GM12878 (cell line): ENCODE data around the gene POLK. TPM values are rescaled to one million over a fixed set of nuclear protein-coding genes. Genes with fewer than 3 reads are reported as not detected.

Experiments
- ATAC-seq: fragments of 200-7000 bp; cut with Tn5 transposase; 3 replicates; pipeline ENCODE4 v1.9.1; 2020; ENCODE audit warnings: mild to moderate bottlenecking, moderate library complexity
- BruUV-seq: library from RNA; stranded (reverse); fragments of 400-500 nt; replicated peaks from 2 replicates; lab custom pipeline; 2021; lab: Mats Ljungman, UMichigan
- CTCF ChIA-PET: fragments of 300-600 bp; sonication (Branson Sonifier 250); formaldehyde crosslinking; extraction: SDS; loops from one replicate; lab custom pipeline; 2021; ENCODE audit warnings: inconsistent platforms; lab: Yijun Ruan, JAX
- POLR2A ChIA-PET: fragments of 350-600 bp; formaldehyde crosslinking; extraction: SDS; loops from one replicate; lab custom pipeline; 2021; ENCODE audit warnings: inconsistent platforms; lab: Charles Lee
- RAD21 ChIA-PET: fragments of 300-600 bp; sonication (Branson Sonifier 250); formaldehyde crosslinking; loops from one replicate; lab custom pipeline; 2023; ENCODE audit warnings: antibody characterized with exemption; ENCODE audit not compliant: unreplicated experiment; lab: Charles Lee
- SMC1A ChIA-PET: fragments of 300-600 bp; sonication (Branson Sonifier 250); formaldehyde crosslinking; loops from one replicate; lab custom pipeline; 2023; ENCODE audit not compliant: unreplicated experiment, uncharacterized antibody; lab: Charles Lee
- DNase-seq: peaks from one replicate; pipeline ENCODE4 v3.0.0-alpha.2; 2011; ENCODE audit warnings: low read depth, low spot score
- FAIRE-seq: peaks from 3 replicates; lab custom pipeline; 2011; peaks lifted over from hg19 to GRCh38; lab: Jason Lieb, UNC
- H2AFZ ChIP-seq: 2 replicates; pipeline ENCODE4 v1.6.0; 2011; ENCODE audit warnings: low read depth, low read length, control low read depth; ENCODE audit not compliant: control insufficient read depth
- H3K27ac ChIP-seq: 2 replicates; pipeline ENCODE4 v1.5.1; 2011; ENCODE audit warnings: control low read depth; ENCODE audit not compliant: control insufficient read depth, insufficient read depth
- H3K27me3 ChIP-seq, 2 experiments: replicated peaks in 1 of 2; 2 replicates each; pipeline versions ENCODE4 v1.6.0 to v1.6.1; 2011; ENCODE audit warnings: low read length in 1 of 2; ENCODE audit not compliant: control insufficient read depth in 2 of 2, insufficient read depth in 2 of 2
- H3K36me3 ChIP-seq, 2 experiments: 2 replicates each; pipeline ENCODE4 v1.5.1; 2011; ENCODE audit warnings: low read length in 1 of 2; ENCODE audit not compliant: control insufficient read depth in 2 of 2, insufficient read depth in 2 of 2
- H3K4me1 ChIP-seq: 2 replicates; pipeline ENCODE4 v1.6.1; 2011; ENCODE audit warnings: mild to moderate bottlenecking, low read length, moderate library complexity, mixed read lengths; ENCODE audit not compliant: control insufficient read depth, insufficient read depth
- H3K4me2 ChIP-seq: 2 replicates; pipeline ENCODE4 v1.6.0; 2011; ENCODE audit warnings: control low read depth; ENCODE audit not compliant: control insufficient read depth, insufficient read depth
- H3K4me3 ChIP-seq: fragments of 200-600 bp; sonication (generic); 2 replicates; pipeline ENCODE4 v1.5.1; 2016
- H3K79me2 ChIP-seq: 2 replicates; pipeline ENCODE4 v1.6.0; 2011; ENCODE audit warnings: low read length; ENCODE audit not compliant: control insufficient read depth, insufficient read depth
- H3K9ac ChIP-seq: 2 replicates; pipeline ENCODE4 v1.8.0; 2011; ENCODE audit warnings: low read length, control low read depth, mixed read lengths; ENCODE audit not compliant: control insufficient read depth, insufficient read depth
- H3K9me3 ChIP-seq: replicated peaks from 3 replicates; pipeline ENCODE4 v1.5.1; 2011; ENCODE audit warnings: mild to moderate bottlenecking, low read length; ENCODE audit not compliant: control insufficient read depth, insufficient read depth
- H4K20me1 ChIP-seq: 2 replicates; pipeline ENCODE4 v1.6.0; 2011; ENCODE audit not compliant: control insufficient read depth, insufficient read depth
- CBFB ChIP-seq: IDR thresholded peaks from 2 replicates; pipeline ENCODE4 v1.6.1; 2016; ENCODE audit warnings: antibody characterized with exemption, low read depth
- CBX3 ChIP-seq: fragments of 200-600 bp; sonication (generic); IDR thresholded peaks from 2 replicates; pipeline ENCODE4 v1.6.1; 2016; ENCODE audit warnings: low read depth, borderline replicate concordance
- CHD2 ChIP-seq: IDR thresholded peaks from 2 replicates; pipeline ENCODE4 v1.6.1; 2011; ENCODE audit warnings: low read depth, low read length, improper control_type of control experiment, borderline replicate concordance
- MTA2 ChIP-seq: fragments of 450-650 bp; IDR thresholded peaks from 2 replicates; pipeline ENCODE4 v1.6.1; 2016; ENCODE audit warnings: low read depth, mild to moderate bottlenecking, moderate library complexity
- NRF1 ChIP-seq: conservative IDR thresholded peaks from 2 replicates; pipeline ENCODE4 v1.6.1; 2011; ENCODE audit warnings: mild to moderate bottlenecking, low read depth, low read length, improper control_type of control experiment
- POLR2AphosphoS2 ChIP-seq: IDR thresholded peaks from 2 replicates; pipeline ENCODE4 v1.6.1; 2011; ENCODE audit warnings: low read depth, mild to moderate bottlenecking, low read length, improper control_type of control experiment, moderate library complexity
- TCF7 ChIP-seq: IDR thresholded peaks from 2 replicates; pipeline ENCODE4 v1.6.1; 2014; ENCODE audit warnings: antibody characterized with exemption, borderline replicate concordance
- ZNF24 ChIP-seq: fragments of 450-650 bp; IDR thresholded peaks from 2 replicates; pipeline ENCODE4 v1.6.1; 2017; ENCODE audit warnings: antibody characterized with exemption, mild to moderate bottlenecking
- ZZZ3 ChIP-seq: IDR thresholded peaks from 2 replicates; pipeline ENCODE4 v1.6.1; 2011; ENCODE audit warnings: low read depth; ENCODE audit not compliant: control insufficient read depth, insufficient read length
- WGBS: methylation state at CpG from one replicate; pipeline ENCODE4 v1.1.6; 2016; ENCODE audit warnings: low lambda C conversion rate; ENCODE audit not compliant: insufficient replicate concordance, insufficient coverage; ENCODE audit errors: missing lambda C conversion rate; 5-methylcytosine and 5-hydroxymethylcytosine counted together
- in situ Hi-C: fragments of 300-500 bp; cut with MboI; formaldehyde crosslinking; loops from 9 replicates; pipeline ENCODE4 v1.14.3; 2018; ENCODE audit warnings: mixed read lengths
- intact Hi-C: fragments of 100-400 bp; cut with micrococcal nuclease; formaldehyde crosslinking; loops from one replicate; pipeline ENCODE4 v1.14.2; 2022; ENCODE audit not compliant: unreplicated experiment
- polyA plus RNA-seq, 11 experiments: library from polyadenylated mRNA; depleted of rRNA in 4 of 11; unstranded in 6 of 11; stranded (reverse) in 5 of 11; fragments of >200 nt; fragmentation: Nextera tagmentation in 4 of 11; fragmentation: Illumina TruSeq in 1 of 11; extraction: Ambion mirVana in 4 of 11; extraction: Trizol in 1 of 11; gene quantifications; 1 replicate in 1 of 11; 2 replicates in 10 of 11; pipeline versions ENCODE4 v1.2.1 to v1.2.3, GENCODE V29; 2011 to 2016; ENCODE audit warnings: inconsistent platforms in 2 of 11, missing spikeins in 2 of 11, low read depth in 1 of 11
- total RNA-seq, 4 experiments: library from RNA; depleted of rRNA in 3 of 4; stranded (reverse); fragments of >200 nt in 3 of 4; fragmentation: Illumina TruSeq in 1 of 4; extraction: Trizol in 1 of 4; gene quantifications; 2 replicates each; pipeline versions ENCODE4 v1.2.1 to v1.2.3, GENCODE V29; 2013 to 2021
- TF ChIP-seq, protein P1 (sequence below): IDR thresholded peaks from 2 replicates; pipeline ENCODE4 v1.6.1; 2012; ENCODE audit warnings: mild to moderate bottlenecking, low read depth, low read length
- TF ChIP-seq, protein P2 (sequence below): fragments of 450-650 bp; formaldehyde crosslinking; IDR thresholded peaks from 2 replicates; pipeline ENCODE4 v1.4.0; 2020; ENCODE audit warnings: mild to moderate bottlenecking, moderate library complexity
- TF ChIP-seq, protein P3 (sequence below): IDR thresholded peaks from 2 replicates; pipeline ENCODE4 v1.6.1; 2011; ENCODE audit warnings: borderline replicate concordance, low read depth, mild to moderate bottlenecking, moderate library complexity, low read length; ENCODE audit not compliant: insufficient read depth, poor library complexity, severe bottlenecking
- TF ChIP-seq, protein P4 (sequence below): IDR thresholded peaks from 2 replicates; pipeline ENCODE4 v1.6.1; 2012; ENCODE audit warnings: low read depth, low read length, improper control_type of control experiment

POLK gene
- total and polyA plus RNA-seq, 10 of the 15 experiments (the other 5 are each of a cell fraction or from before 2014, with no cell fraction given): 10.4 to 47.6 (median 29.0) TPM

DNA sequence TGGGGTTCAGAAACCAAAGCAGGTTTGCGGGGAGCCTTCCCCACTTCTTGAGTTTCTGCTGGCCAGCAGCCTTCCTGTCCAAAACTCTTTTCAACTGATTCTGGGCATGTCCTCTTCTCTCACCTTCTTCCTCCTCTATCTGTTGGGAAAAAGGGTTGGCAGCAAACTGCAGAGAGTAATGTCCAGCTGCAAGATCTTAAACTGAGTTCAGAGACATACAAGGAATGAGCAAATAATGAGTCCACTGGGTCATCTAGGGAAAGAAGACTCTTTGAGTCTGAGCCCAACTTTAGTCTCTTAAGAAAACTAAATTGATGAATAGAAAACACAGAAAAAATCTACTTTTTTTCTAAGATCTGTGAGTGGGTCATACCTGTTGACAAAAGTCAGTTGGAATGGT, 116.1 kb downstream of the POLK start (continued):
- TF ChIP-seq, protein P1, sequence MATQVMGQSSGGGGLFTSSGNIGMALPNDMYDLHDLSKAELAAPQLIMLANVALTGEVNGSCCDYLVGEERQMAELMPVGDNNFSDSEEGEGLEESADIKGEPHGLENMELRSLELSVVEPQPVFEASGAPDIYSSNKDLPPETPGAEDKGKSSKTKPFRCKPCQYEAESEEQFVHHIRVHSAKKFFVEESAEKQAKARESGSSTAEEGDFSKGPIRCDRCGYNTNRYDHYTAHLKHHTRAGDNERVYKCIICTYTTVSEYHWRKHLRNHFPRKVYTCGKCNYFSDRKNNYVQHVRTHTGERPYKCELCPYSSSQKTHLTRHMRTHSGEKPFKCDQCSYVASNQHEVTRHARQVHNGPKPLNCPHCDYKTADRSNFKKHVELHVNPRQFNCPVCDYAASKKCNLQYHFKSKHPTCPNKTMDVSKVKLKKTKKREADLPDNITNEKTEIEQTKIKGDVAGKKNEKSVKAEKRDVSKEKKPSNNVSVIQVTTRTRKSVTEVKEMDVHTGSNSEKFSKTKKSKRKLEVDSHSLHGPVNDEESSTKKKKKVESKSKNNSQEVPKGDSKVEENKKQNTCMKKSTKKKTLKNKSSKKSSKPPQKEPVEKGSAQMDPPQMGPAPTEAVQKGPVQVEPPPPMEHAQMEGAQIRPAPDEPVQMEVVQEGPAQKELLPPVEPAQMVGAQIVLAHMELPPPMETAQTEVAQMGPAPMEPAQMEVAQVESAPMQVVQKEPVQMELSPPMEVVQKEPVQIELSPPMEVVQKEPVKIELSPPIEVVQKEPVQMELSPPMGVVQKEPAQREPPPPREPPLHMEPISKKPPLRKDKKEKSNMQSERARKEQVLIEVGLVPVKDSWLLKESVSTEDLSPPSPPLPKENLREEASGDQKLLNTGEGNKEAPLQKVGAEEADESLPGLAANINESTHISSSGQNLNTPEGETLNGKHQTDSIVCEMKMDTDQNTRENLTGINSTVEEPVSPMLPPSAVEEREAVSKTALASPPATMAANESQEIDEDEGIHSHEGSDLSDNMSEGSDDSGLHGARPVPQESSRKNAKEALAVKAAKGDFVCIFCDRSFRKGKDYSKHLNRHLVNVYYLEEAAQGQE: no peak
- TF ChIP-seq CBFB: no peak
- no peak for TF ChIP-seq POLR2AphosphoS2
- no peak for TF ChIP-seq NRF1
- TF ChIP-seq, protein P2, sequence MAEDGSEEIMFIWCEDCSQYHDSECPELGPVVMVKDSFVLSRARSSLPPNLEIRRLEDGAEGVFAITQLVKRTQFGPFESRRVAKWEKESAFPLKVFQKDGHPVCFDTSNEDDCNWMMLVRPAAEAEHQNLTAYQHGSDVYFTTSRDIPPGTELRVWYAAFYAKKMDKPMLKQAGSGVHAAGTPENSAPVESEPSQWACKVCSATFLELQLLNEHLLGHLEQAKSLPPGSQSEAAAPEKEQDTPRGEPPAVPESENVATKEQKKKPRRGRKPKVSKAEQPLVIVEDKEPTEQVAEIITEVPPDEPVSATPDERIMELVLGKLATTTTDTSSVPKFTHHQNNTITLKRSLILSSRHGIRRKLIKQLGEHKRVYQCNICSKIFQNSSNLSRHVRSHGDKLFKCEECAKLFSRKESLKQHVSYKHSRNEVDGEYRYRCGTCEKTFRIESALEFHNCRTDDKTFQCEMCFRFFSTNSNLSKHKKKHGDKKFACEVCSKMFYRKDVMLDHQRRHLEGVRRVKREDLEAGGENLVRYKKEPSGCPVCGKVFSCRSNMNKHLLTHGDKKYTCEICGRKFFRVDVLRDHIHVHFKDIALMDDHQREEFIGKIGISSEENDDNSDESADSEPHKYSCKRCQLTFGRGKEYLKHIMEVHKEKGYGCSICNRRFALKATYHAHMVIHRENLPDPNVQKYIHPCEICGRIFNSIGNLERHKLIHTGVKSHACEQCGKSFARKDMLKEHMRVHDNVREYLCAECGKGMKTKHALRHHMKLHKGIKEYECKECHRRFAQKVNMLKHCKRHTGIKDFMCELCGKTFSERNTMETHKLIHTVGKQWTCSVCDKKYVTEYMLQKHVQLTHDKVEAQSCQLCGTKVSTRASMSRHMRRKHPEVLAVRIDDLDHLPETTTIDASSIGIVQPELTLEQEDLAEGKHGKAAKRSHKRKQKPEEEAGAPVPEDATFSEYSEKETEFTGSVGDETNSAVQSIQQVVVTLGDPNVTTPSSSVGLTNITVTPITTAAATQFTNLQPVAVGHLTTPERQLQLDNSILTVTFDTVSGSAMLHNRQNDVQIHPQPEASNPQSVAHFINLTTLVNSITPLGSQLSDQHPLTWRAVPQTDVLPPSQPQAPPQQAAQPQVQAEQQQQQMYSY (CRISPR knock-in tag): no peak

DNA sequence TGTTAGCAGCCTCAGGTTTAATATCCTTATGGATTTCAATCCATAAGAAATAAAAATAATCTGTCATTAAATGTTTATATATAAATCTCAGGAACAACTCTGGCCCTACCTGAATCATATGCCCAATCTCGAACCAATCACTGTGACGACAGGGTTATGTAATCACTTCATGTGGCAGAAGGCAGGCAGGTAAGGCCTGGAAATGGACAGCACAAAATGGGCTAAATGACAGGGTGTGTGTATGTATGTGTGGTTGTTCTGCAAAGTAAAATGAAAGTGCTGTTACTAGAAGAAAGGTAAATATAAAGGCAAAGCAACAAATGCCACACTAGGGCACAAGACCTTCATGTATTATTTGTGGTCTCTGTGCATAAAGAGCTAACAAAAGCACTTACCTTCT, 119.2 kb downstream of the POLK start:
- BruUV-seq: no TSS peak
- 95% methylated on average over 2 of the region's 2 CpGs for WGBS
- no peaks in the 10 kb centered on the region for H3K4me1 ChIP-seq
- H3K27ac ChIP-seq: no peak overlapping the region
- POLR2A ChIA-PET: interaction anchor here (0.9 kb wide), 1 partner anchor 231 kb away, joined by 3 read pairs; no protein-coding TSS in a partner anchor
- H3K4me3 ChIP-seq: no peak overlapping the region
- CTCF ChIA-PET: no interaction called here
- H3K36me3 ChIP-seq: no peaks in the 10 kb centered on the region
- intact Hi-C loops: no loop called here
- FAIRE-seq (no peak), ATAC-seq (no peak), DNase-seq (no peak)
- no peak overlapping the region for H3K4me2 ChIP-seq
- SMC1A ChIA-PET: no interaction called here
- H3K27me3 ChIP-seq: no peaks in the 10 kb centered on the region
- H2AFZ ChIP-seq: no peak overlapping the region
- in situ Hi-C loops: no loop called here
- no peaks in the 10 kb centered on the region for H4K20me1 ChIP-seq
- RAD21 ChIA-PET: no interaction called here
- no peaks in the 10 kb centered on the region for H3K79me2 ChIP-seq
- no peak overlapping the region for H3K9ac ChIP-seq
- no peaks in the 10 kb centered on the region for H3K9me3 ChIP-seq
- TF ChIP-seq TCF7: no peak
- no peak for TF ChIP-seq MTA2
- TF ChIP-seq, protein P3, sequence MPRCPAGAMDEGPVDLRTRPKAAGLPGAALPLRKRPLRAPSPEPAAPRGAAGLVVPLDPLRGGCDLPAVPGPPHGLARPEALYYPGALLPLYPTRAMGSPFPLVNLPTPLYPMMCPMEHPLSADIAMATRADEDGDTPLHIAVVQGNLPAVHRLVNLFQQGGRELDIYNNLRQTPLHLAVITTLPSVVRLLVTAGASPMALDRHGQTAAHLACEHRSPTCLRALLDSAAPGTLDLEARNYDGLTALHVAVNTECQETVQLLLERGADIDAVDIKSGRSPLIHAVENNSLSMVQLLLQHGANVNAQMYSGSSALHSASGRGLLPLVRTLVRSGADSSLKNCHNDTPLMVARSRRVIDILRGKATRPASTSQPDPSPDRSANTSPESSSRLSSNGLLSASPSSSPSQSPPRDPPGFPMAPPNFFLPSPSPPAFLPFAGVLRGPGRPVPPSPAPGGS: no peak
- TF ChIP-seq, protein P4, sequence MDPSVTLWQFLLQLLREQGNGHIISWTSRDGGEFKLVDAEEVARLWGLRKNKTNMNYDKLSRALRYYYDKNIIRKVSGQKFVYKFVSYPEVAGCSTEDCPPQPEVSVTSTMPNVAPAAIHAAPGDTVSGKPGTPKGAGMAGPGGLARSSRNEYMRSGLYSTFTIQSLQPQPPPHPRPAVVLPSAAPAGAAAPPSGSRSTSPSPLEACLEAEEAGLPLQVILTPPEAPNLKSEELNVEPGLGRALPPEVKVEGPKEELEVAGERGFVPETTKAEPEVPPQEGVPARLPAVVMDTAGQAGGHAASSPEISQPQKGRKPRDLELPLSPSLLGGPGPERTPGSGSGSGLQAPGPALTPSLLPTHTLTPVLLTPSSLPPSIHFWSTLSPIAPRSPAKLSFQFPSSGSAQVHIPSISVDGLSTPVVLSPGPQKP: no peak
- no peak for TF ChIP-seq ZNF24
- TF ChIP-seq ZZZ3: no peak
- TF ChIP-seq CHD2: no peak
- TF ChIP-seq CBX3: no peak
